GM15510 (cell line): ENCODE data around the gene ADTRP.

ENCODE experiments used
- POLR2A ChIP-seq: IDR thresholded peaks from 3 replicates; pipeline ENCODE4 v1.6.1; 2011; ENCODE audit warnings: borderline replicate concordance; ENCODE audit not compliant: insufficient read length; ENCODE audit errors: extremely low read depth

The ADTRP gene

GRCh38 chr6:11685481-11686093 is 93.0 kb downstream of the ADTRP start:
- no peak for TF ChIP-seq POLR2A

GRCh38 chr6:11684901-11685480 is 93.6 kb downstream of the ADTRP start:
- no peak for TF ChIP-seq POLR2A

GRCh38 chr6:11683871-11684270 is 94.7 kb downstream of the ADTRP start:
- TF ChIP-seq POLR2A: no peak

GRCh38 chr6:11682561-11682975 is 96.0 kb downstream of the ADTRP start:
- no peak for TF ChIP-seq POLR2A

GRCh38 chr6:11681770-11682169 is 96.8 kb downstream of the ADTRP start:
- TF ChIP-seq POLR2A: no peak

- TF ChIP-seq POLR2A: no peak
Measured at GRCh38 chr6:11681357-11681756, 97.2 kb downstream of the ADTRP start.

- no peak for TF ChIP-seq POLR2A
Measured at GRCh38 chr6:11679099-11679498, 99.5 kb downstream of the ADTRP start.

GRCh38 chr6:11675601-11676000 is 103.0 kb downstream of the ADTRP start:
- no peak for TF ChIP-seq POLR2A

- TF ChIP-seq POLR2A: no peak
Measured at GRCh38 chr6:11672669-11673068, 105.9 kb downstream of the ADTRP start.

GRCh38 chr6:11672256-11672655 is 106.3 kb downstream of the ADTRP start:
- TF ChIP-seq POLR2A: no peak

GRCh38 chr6:11669696-11670095 is 108.9 kb downstream of the ADTRP start:
- no peak for TF ChIP-seq POLR2A

GRCh38 chr6:11668455-11668854 is 110.1 kb downstream of the ADTRP start:
- TF ChIP-seq POLR2A: no peak

GRCh38 chr6:11667876-11668275 is 110.7 kb downstream of the ADTRP start:
- no peak for TF ChIP-seq POLR2A

GRCh38 chr6:11665604-11666326 is 112.8 kb downstream of the ADTRP start:
- TF ChIP-seq POLR2A: no peak
